ENCODE measurements around the gene DUSP7.
A peak's percentile ranks its signal among the peaks of the same experiment; 100 is the strongest.

The DUSP7 gene

DNA sequence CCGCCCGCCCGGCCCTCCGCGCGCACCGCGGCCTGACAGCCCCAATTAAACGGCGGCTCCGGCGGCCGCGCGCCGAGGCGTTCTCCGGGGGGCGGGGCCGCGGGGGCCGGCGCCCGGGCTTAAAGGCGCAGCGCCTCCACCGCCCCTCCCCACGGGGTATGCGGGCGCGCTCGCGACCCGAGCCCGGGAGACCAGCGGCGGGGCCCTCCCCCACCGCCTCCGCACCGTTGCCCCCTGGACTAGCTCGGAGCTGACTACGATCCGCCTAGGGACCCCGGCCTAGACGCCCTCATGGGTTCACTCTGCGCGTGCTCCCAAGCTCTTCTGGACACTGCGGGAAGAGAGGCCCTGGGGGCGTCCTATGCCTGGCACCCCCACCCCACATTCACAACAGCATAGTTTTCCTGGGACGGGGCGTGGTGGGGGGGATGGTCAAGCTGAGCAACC lies at the start of gene DUSP7:
DUSP7 (minus strand) TSS at position 51 of the 447 bp plus-strand sequence. CDS start 205 bp downstream, outside the sequence.
- DNase-seq (ENCODE audit: low spot score): peak; percentile 79
- H3K36me3 Mint-ChIP-seq (ENCODE audit: low read depth): peaks cover 27% of the 10 kb centered on the region
- no peaks in the 10 kb centered on the region for H3K9me3 Mint-ChIP-seq
- peak within 1 kb of the TSS; percentile 92 for H3K27ac Mint-ChIP-seq
- no peaks in the 10 kb centered on the region for H3K27me3 Mint-ChIP-seq (ENCODE audit: low read depth)
- peaks cover 38% of the 10 kb centered on the region for H3K4me1 Mint-ChIP-seq (ENCODE audit: low read depth)
- H3K4me3 Mint-ChIP-seq: peak within 1 kb of the TSS; percentile 88

DNA sequence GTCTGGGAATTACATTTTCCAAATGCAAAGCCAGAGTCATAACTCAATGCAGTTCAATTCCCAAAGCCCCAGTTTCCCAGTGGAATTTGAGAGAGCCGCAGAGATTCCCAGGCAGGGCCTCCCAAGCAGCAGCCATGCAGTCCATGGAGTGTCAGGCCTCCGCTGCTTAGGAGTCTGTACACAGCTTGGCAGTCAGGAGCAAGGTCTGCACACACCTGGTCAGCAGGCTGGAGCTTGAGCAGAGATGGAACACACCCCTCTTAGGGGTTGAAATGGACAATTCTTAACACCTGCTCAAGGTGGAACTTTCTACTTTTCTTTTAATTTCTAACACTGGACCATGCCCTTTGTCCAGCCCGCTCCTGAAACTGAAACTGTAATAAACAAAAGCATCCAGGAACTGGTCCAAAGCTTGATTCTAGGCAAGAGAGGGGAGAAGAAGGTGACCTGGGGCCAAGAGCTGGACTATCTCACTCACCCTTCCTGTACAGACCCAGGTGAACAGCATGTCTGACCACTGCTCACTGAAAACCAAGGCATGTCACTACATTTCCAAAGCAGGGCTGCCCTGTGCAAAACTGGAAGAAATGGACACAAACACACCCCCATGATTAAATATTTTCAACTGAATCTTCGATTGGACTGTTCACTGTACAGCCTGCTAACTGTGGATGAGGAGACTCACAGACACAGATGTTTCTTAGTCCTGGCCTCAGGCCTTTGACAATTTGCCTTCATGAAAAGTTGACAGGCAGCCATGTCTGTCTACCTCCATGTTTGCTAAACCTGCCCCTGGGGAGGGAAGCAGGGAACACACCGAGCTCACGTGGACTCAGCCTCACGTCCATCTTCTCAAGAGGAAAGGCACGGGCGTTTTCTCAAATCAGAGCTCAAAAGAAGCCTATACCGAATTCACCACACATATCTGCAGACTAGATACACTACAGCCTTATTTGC lies 48.6 kb upstream of the DUSP7 start:
- H3K27ac Mint-ChIP-seq: no peak overlapping the region
- H3K36me3 Mint-ChIP-seq (ENCODE audit: low read depth): peaks cover 47% of the 10 kb centered on the region
- peaks cover 12% of the 10 kb centered on the region for H3K9me3 Mint-ChIP-seq
- no peak for DNase-seq (ENCODE audit: low spot score)
- H3K4me1 Mint-ChIP-seq (ENCODE audit: low read depth): no peaks in the 10 kb centered on the region
- no peaks in the 10 kb centered on the region for H3K27me3 Mint-ChIP-seq (ENCODE audit: low read depth)
- H3K4me3 Mint-ChIP-seq: no peak overlapping the region

GRCh38 chr3:52102934-52103333 lies 46.6 kb upstream of the DUSP7 start:
- no peak overlapping the region for H3K27ac Mint-ChIP-seq
- H3K4me3 Mint-ChIP-seq: no peak overlapping the region
- no peaks in the 10 kb centered on the region for H3K4me1 Mint-ChIP-seq (ENCODE audit: low read depth)
- DNase-seq (ENCODE audit: low spot score): no peak
- H3K9me3 Mint-ChIP-seq: peaks cover 12% of the 10 kb centered on the region
- peaks cover 40% of the 10 kb centered on the region for H3K36me3 Mint-ChIP-seq (ENCODE audit: low read depth)
- no peaks in the 10 kb centered on the region for H3K27me3 Mint-ChIP-seq (ENCODE audit: low read depth)

DNA sequence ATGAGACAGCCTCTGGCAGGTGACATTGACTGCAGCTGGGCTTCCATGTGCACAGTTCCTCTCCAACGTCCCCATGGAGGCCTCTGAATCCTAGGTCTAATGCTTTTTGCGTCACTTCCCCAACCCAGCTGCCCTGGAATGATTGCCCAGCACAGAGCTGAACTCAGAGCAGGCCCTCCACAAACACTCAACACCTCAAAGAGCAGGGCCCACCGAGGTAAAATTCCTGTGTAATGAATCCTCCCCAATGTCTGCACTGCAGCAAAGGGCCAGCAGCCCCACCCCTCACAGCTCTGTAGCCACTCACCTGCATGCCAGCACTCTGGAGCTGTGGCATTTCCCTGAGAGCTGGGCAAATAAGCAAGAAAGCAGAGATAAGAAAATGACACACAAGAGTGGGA lies 42.6 kb upstream of the DUSP7 start:
- Mint-ChIP-seq H3K27ac (no peak overlapping the region), H3K4me1 (ENCODE audit: low read depth) (no peaks in the 10 kb centered on the region)
- no peak for DNase-seq (ENCODE audit: low spot score)

GRCh38 chr3:52097851-52098507 lies 41.6 kb upstream of the DUSP7 start:
- Mint-ChIP-seq H3K27me3 (ENCODE audit: low read depth) (no peaks in the 10 kb centered on the region), H3K4me1 (ENCODE audit: low read depth) (no peaks in the 10 kb centered on the region), H3K4me3 (no peak overlapping the region), H3K36me3 (ENCODE audit: low read depth) (peaks cover 23% of the 10 kb centered on the region), H3K9me3 (peaks cover 12% of the 10 kb centered on the region), H3K27ac (no peak overlapping the region)
- no peak for DNase-seq (ENCODE audit: low spot score)

More for the DNA sequence above, 42.6 kb upstream of the DUSP7 start:
- peaks cover 12% of the 10 kb centered on the region for H3K9me3 Mint-ChIP-seq
- no peak overlapping the region for H3K4me3 Mint-ChIP-seq
- no peaks in the 10 kb centered on the region for H3K27me3 Mint-ChIP-seq (ENCODE audit: low read depth)
- H3K36me3 Mint-ChIP-seq (ENCODE audit: low read depth): peaks cover 28% of the 10 kb centered on the region

DNA sequence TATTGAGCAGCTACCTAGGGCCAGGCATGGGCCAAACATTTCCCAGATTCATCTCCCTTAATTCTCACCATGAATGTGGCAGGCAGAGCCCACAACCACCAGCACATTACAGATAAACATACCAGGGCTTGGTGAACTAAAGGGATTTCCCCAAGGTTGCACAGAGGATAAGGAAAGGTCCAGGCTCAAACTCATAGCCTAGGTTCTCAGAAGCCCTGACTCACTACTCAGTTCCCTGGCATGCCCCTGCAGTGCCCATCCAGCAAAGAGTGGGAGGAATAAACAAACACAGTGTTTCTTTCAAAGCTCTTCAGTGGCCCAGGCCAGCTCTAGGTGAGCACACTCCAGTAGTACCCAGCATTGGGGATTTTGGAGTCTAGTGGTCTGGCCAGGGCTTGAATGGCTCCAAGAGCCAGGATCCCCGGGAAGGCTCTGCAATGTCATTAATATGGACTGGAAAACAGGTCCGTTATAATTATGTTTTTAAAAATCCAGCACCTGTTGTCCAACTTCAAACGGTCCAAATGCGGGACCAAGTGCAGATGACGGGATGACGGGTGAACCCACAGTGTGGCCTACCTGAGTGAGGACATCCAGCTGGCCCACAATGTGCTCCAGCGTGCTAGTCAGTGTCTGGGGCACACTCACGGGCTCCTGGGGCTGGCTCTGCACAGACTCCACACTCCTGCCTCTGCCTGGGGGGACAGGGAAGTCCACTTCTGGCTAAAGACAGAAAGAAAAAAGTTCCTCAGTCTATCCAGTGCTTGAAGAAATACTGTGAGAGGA lies 39.8 kb upstream of the DUSP7 start:
- DNase-seq (ENCODE audit: low spot score): no peak
- Mint-ChIP-seq H3K36me3 (ENCODE audit: low read depth) (peaks cover 9% of the 10 kb centered on the region), H3K27ac (no peak overlapping the region), H3K4me1 (ENCODE audit: low read depth) (no peaks in the 10 kb centered on the region), H3K4me3 (no peak overlapping the region), H3K27me3 (ENCODE audit: low read depth) (no peaks in the 10 kb centered on the region), H3K9me3 (peaks cover under 1% of the 10 kb centered on the region)

GRCh38 chr3:52094571-52095485 lies 38.5 kb upstream of the DUSP7 start:
- H3K27ac Mint-ChIP-seq: no peak overlapping the region
- H3K4me3 Mint-ChIP-seq: no peak overlapping the region
- no peaks in the 10 kb centered on the region for H3K27me3 Mint-ChIP-seq (ENCODE audit: low read depth)
- H3K9me3 Mint-ChIP-seq: no peaks in the 10 kb centered on the region
- peaks cover 2% of the 10 kb centered on the region for H3K36me3 Mint-ChIP-seq (ENCODE audit: low read depth)
- no peak for DNase-seq (ENCODE audit: low spot score)
- no peaks in the 10 kb centered on the region for H3K4me1 Mint-ChIP-seq (ENCODE audit: low read depth)

- no peaks in the 10 kb centered on the region for H3K9me3 Mint-ChIP-seq
- no peak overlapping the region for H3K4me3 Mint-ChIP-seq
- DNase-seq (ENCODE audit: low spot score): no peak
- peaks cover under 1% of the 10 kb centered on the region for H3K36me3 Mint-ChIP-seq (ENCODE audit: low read depth)
- H3K27ac Mint-ChIP-seq: no peak overlapping the region
- no peaks in the 10 kb centered on the region for H3K27me3 Mint-ChIP-seq (ENCODE audit: low read depth)
- no peaks in the 10 kb centered on the region for H3K4me1 Mint-ChIP-seq (ENCODE audit: low read depth)
Measured at GRCh38 chr3:52093756-52094545, 37.6 kb upstream of the DUSP7 start.

- H3K36me3 Mint-ChIP-seq (ENCODE audit: low read depth): no peaks in the 10 kb centered on the region
- H3K4me1 Mint-ChIP-seq (ENCODE audit: low read depth): peaks cover 2% of the 10 kb centered on the region
- DNase-seq (ENCODE audit: low spot score): no peak
- H3K27ac Mint-ChIP-seq: no peak overlapping the region
- H3K27me3 Mint-ChIP-seq (ENCODE audit: low read depth): no peaks in the 10 kb centered on the region
- no peak overlapping the region for H3K4me3 Mint-ChIP-seq
- H3K9me3 Mint-ChIP-seq: no peaks in the 10 kb centered on the region
Measured at GRCh38 chr3:52092891-52093290, 36.5 kb upstream of the DUSP7 start.

DNA sequence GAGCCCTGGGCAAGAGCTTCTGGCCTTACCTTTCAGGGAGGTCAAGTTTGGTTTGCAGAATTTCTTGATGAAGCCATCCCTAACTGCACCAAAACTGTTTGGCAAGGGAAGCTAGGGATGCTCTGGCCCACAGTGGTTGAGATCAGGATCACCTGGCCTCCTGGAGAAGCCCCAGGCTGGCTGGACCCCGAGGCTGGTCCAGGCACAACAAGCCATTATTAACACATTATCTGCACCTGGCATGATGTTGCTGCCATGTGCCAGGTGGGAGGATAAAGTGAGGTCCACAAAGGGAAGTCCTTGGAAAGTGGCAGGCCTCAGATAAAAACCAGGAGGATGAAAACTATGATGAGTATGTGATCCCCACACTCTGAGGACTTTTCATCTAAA lies 35.9 kb upstream of the DUSP7 start:
- Mint-ChIP-seq H3K9me3 (no peaks in the 10 kb centered on the region), H3K27ac (no peak overlapping the region), H3K4me1 (ENCODE audit: low read depth) (peaks cover 8% of the 10 kb centered on the region), H3K27me3 (ENCODE audit: low read depth) (no peaks in the 10 kb centered on the region), H3K4me3 (no peak overlapping the region), H3K36me3 (ENCODE audit: low read depth) (no peaks in the 10 kb centered on the region)
- DNase-seq (ENCODE audit: low spot score): no peak

GRCh38 chr3:52091586-52092270 lies 35.4 kb upstream of the DUSP7 start:
- Mint-ChIP-seq H3K4me3 (no peak overlapping the region), H3K4me1 (ENCODE audit: low read depth) (peaks cover 14% of the 10 kb centered on the region), H3K27me3 (ENCODE audit: low read depth) (no peaks in the 10 kb centered on the region), H3K36me3 (ENCODE audit: low read depth) (peaks cover 3% of the 10 kb centered on the region), H3K9me3 (no peaks in the 10 kb centered on the region), H3K27ac (peak overlapping the region; percentile 7)
- DNase-seq (ENCODE audit: low spot score): no peak

- H3K9me3 Mint-ChIP-seq: no peaks in the 10 kb centered on the region
- H3K4me3 Mint-ChIP-seq: no peak overlapping the region
- H3K27ac Mint-ChIP-seq: no peak overlapping the region
- peaks cover 21% of the 10 kb centered on the region for H3K4me1 Mint-ChIP-seq (ENCODE audit: low read depth)
- H3K27me3 Mint-ChIP-seq (ENCODE audit: low read depth): no peaks in the 10 kb centered on the region
- peaks cover 3% of the 10 kb centered on the region for H3K36me3 Mint-ChIP-seq (ENCODE audit: low read depth)
- no peak for DNase-seq (ENCODE audit: low spot score)
Measured at GRCh38 chr3:52090933-52091468, 34.6 kb upstream of the DUSP7 start.
